SK-N-SH (cell line): ENCODE results near the gene DPP4. TPM values are rescaled to one million over a fixed set of nuclear protein-coding genes. Genes with fewer than 3 reads are reported as not detected.

Experiments
- CTCF ChIA-PET: fragments of 300-600, 350-600 bp; formaldehyde crosslinking; extraction: SDS; loops from one replicate; lab custom pipeline; 2021; lab: Yijun Ruan, JAX
- POLR2A ChIA-PET: fragments of 350-600 bp; sonication (Branson Sonifier 250); formaldehyde crosslinking; extraction: SDS; loops from one replicate; lab custom pipeline; 2020; ENCODE audit warnings: antibody characterized with exemption, inconsistent platforms; lab: Yijun Ruan, JAX
- DNase-seq: peaks from one replicate; pipeline ENCODE4 v3.0.0; 2012
- H2AFZ ChIP-seq: fragments of 200-600 bp; sonication (generic); 2 replicates; pipeline ENCODE4 v1.8.1; 2016; ENCODE audit warnings: antibody characterized with exemption, mild to moderate bottlenecking, low read depth
- H3F3A ChIP-seq: fragments of 200-600 bp; sonication (generic); replicated peaks from 2 replicates; pipeline ENCODE3; 2016; ENCODE audit warnings: antibody characterized with exemption, mild to moderate bottlenecking; ENCODE audit not compliant: insufficient read depth
- H3K27ac ChIP-seq, 2 experiments: fragments of 200-500 bp in 1 of 2; fragments of 200-600 bp in 1 of 2; sonication (Bioruptor generic) in 1 of 2; sonication (generic), shearing (Covaris generic) in 1 of 2; 2 replicates each; pipeline versions ENCODE4 v1.5.1 to v1.6.1; 2014 to 2016; ENCODE audit warnings: low read depth in 2 of 2, inconsistent platforms in 1 of 2, low read length in 1 of 2, mild to moderate bottlenecking in 1 of 2, mixed read lengths in 1 of 2
- H3K27me3 ChIP-seq: fragments of 200-600 bp; sonication (generic), shearing (Covaris generic); 2 replicates; pipeline ENCODE4 v1.6.1; 2016; ENCODE audit warnings: mixed run types; ENCODE audit not compliant: insufficient read depth
- H3K36me3 ChIP-seq, 2 experiments: fragments of 200-500 bp in 1 of 2; fragments of 200-600 bp in 1 of 2; sonication (Bioruptor generic) in 1 of 2; sonication (generic) in 1 of 2; replicated peaks in 1 of 2; 2 replicates each; pipeline versions ENCODE3 to v1.5.1; 2014 to 2016; ENCODE audit warnings: low read length in 1 of 2, mild to moderate bottlenecking in 1 of 2; ENCODE audit not compliant: insufficient read depth in 2 of 2, control insufficient read depth in 1 of 2
- H3K4me1 ChIP-seq, 2 experiments: fragments of 200-500 bp in 1 of 2; fragments of 200-600 bp in 1 of 2; sonication (Bioruptor generic) in 1 of 2; sonication (generic), shearing (Covaris generic) in 1 of 2; 2 replicates each; pipeline versions ENCODE4 v1.5.1 to v1.6.1; 2014 to 2016; ENCODE audit warnings: low read depth in 1 of 2, low read length in 1 of 2, mixed run types in 1 of 2; ENCODE audit not compliant: insufficient read depth in 2 of 2, control insufficient read depth in 1 of 2
- H3K4me2 ChIP-seq: fragments of 200-600 bp; sonication (generic), shearing (Covaris generic); 2 replicates; pipeline ENCODE4 v1.6.1; 2017; ENCODE audit warnings: mixed run types
- H3K4me3 ChIP-seq, 2 experiments: fragments of 200-500 bp in 1 of 2; fragments of 200-600 bp in 1 of 2; sonication (Bioruptor generic) in 1 of 2; sonication (generic), shearing (Covaris generic) in 1 of 2; 2 replicates each; pipeline versions ENCODE4 v1.5.1 to v1.8.1; 2014 to 2016; ENCODE audit warnings: low read depth in 2 of 2, inconsistent platforms in 1 of 2, low read length in 1 of 2, mild to moderate bottlenecking in 1 of 2, mixed read lengths in 1 of 2, moderate library complexity in 1 of 2
- H3K79me2 ChIP-seq: fragments of 200-600 bp; sonication (generic); 2 replicates; pipeline ENCODE4 v1.8.1; 2017; ENCODE audit warnings: mild to moderate bottlenecking; ENCODE audit not compliant: insufficient read depth
- H3K9ac ChIP-seq: fragments of 200-600 bp; sonication (generic); 2 replicates; pipeline ENCODE4 v1.6.1; 2017; ENCODE audit warnings: mixed run types
- H3K9me2 ChIP-seq: fragments of 200-600 bp; sonication (generic); 2 replicates; pipeline ENCODE4 v1.6.1; 2017; ENCODE audit warnings: mixed run types
- H3K9me3 ChIP-seq: fragments of 200-600 bp; sonication (generic); 2 replicates; pipeline ENCODE4 v1.6.1; 2017; ENCODE audit warnings: mixed run types, mild to moderate bottlenecking, moderate library complexity
- H4K20me1 ChIP-seq: fragments of 200-600 bp; sonication (generic); 2 replicates; pipeline ENCODE4 v1.6.1; 2017; ENCODE audit warnings: mild to moderate bottlenecking, mixed run types; ENCODE audit not compliant: insufficient read depth
- CTCF ChIP-seq: fragments of 200-600 bp; sonication (generic); IDR thresholded peaks from 2 replicates; pipeline ENCODE4 v1.6.1; 2017; ENCODE audit warnings: antibody characterized with exemption, mild to moderate bottlenecking, moderate library complexity
- ELF1 ChIP-seq: IDR thresholded peaks from 2 replicates; pipeline ENCODE4 v1.4.0; 2012
- FOSL2 ChIP-seq: IDR thresholded peaks from 2 replicates; pipeline ENCODE4 v1.4.0; 2012; ENCODE audit warnings: low read depth, mild to moderate bottlenecking, moderate library complexity, borderline replicate concordance
- GATA2 ChIP-seq: sonication (generic); formaldehyde crosslinking; IDR thresholded peaks from 2 replicates; pipeline ENCODE4 v1.5.0; 2020; ENCODE audit warnings: mild to moderate bottlenecking, missing genetic modification reagents
- JUND ChIP-seq: IDR thresholded peaks from 2 replicates; pipeline ENCODE4 v1.4.0; 2012
- MEF2A ChIP-seq: IDR thresholded peaks from 2 replicates; pipeline ENCODE4 v1.4.0; 2012; ENCODE audit warnings: low read depth, borderline replicate concordance
- MXI1 ChIP-seq: IDR thresholded peaks from 2 replicates; pipeline ENCODE4 v1.6.1; 2012; ENCODE audit warnings: mild to moderate bottlenecking, low read depth, low read length, improper control_type of control experiment
- NRF1 ChIP-seq: IDR thresholded peaks from 2 replicates; pipeline ENCODE4 v1.6.1; 2012; ENCODE audit warnings: low read depth, mild to moderate bottlenecking, low read length
- PBX3 ChIP-seq: IDR thresholded peaks from 2 replicates; pipeline ENCODE4; 2012
- POLR2AphosphoS5 ChIP-seq: IDR thresholded peaks from 2 replicates; pipeline ENCODE4 v1.6.1; 2012; ENCODE audit warnings: low read depth, low read length
- RCOR1 ChIP-seq: fragments of 150-350 bp; IDR thresholded peaks from 2 replicates; pipeline ENCODE4 v1.6.1; 2017; ENCODE audit warnings: antibody characterized with exemption, low read length
- REST ChIP-seq: IDR thresholded peaks from 2 replicates; pipeline ENCODE4 v1.6.1; 2012; ENCODE audit warnings: mild to moderate bottlenecking, low read depth, low read length, moderate library complexity
- TCF12 ChIP-seq: IDR thresholded peaks from 2 replicates; pipeline ENCODE4 v1.4.0; 2012
- TEAD4 ChIP-seq: IDR thresholded peaks from 2 replicates; pipeline ENCODE4 v1.4.0; 2012; ENCODE audit warnings: mild to moderate bottlenecking, borderline replicate concordance; ENCODE audit not compliant: insufficient read depth
- USF1 ChIP-seq: IDR thresholded peaks from 2 replicates; pipeline ENCODE4 v1.4.0; 2012; ENCODE audit warnings: low read depth, borderline replicate concordance
- USF2 ChIP-seq: fragments of 150-350 bp; IDR thresholded peaks from 2 replicates; pipeline ENCODE4 v1.6.1; 2017; ENCODE audit warnings: antibody characterized with exemption, low read length, low read depth, borderline replicate concordance
- WGBS: methylation state at CpG from one replicate; pipeline ENCODE4 v1.1.6; 2017; ENCODE audit warnings: low lambda C conversion rate; 5-methylcytosine and 5-hydroxymethylcytosine counted together
- polyA plus RNA-seq, 3 experiments: library from polyadenylated mRNA; depleted of rRNA; stranded (reverse); fragments of >200 nt; gene quantifications; 2 replicates each; pipeline ENCODE4 v1.2.3, GENCODE V29; 2012

Gene DPP4
- polyA plus RNA-seq, 1 of the 3 experiments (the other 2 are of a cell fraction), result 5.0 TPM

- Histone ChIP-seq H3K4me1 (no peaks in the 10 kb centered on the region), H3K27me3 (no peaks in the 10 kb centered on the region), H3K27ac (no peak overlapping the region), H3K9ac (no peak overlapping the region), H3K79me2 (no peaks in the 10 kb centered on the region), H4K20me1 (no peaks in the 10 kb centered on the region), H2AFZ (no peak overlapping the region), H3K36me3 (no peaks in the 10 kb centered on the region), H3K9me3 (no peaks in the 10 kb centered on the region; the same call in 1 of the 2 replicates), H3K4me2 (no peak overlapping the region), H3K4me3 (no peak overlapping the region), H3K9me2 (no peaks in the 10 kb centered on the region), H3F3A (no peaks in the 10 kb centered on the region)
- no peak for DNase-seq
- WGBS, result 81% methylated on average over 4 of the region's 4 CpGs
- POLR2A ChIA-PET, result no interaction called here
- TF ChIP-seq JUND (no peak), POLR2AphosphoS5 (no peak), MXI1 (no peak), PBX3 (no peak), TEAD4 (no peak), USF2 (no peak), NRF1 (no peak), RCOR1 (no peak), TCF12 (no peak), CTCF (no peak), FOSL2 (no peak)
- CTCF ChIA-PET, result no interaction called here
Measured at GRCh38 chr2:162053808-162054155, 20.2 kb downstream of the DPP4 start.

GRCh38 chr2:162053066-162053807 lies 20.8 kb downstream of the DPP4 start:
- POLR2A ChIA-PET, result no interaction called here
- 88% methylated on average over 6 of the region's 6 CpGs for WGBS
- H3K9ac ChIP-seq, result no peak overlapping the region
- CTCF ChIA-PET, result no interaction called here
- H3K4me3 ChIP-seq, result no peak overlapping the region
- H3K27ac ChIP-seq, result no peak overlapping the region
- no peaks in the 10 kb centered on the region; the same call in 1 of the 2 replicates for H3K9me3 ChIP-seq
- H2AFZ ChIP-seq, result no peak overlapping the region
- H4K20me1 ChIP-seq, result no peaks in the 10 kb centered on the region
- no peaks in the 10 kb centered on the region for H3K9me2 ChIP-seq
- H3K79me2 ChIP-seq, result no peaks in the 10 kb centered on the region
- no peak overlapping the region for H3K4me2 ChIP-seq
- DNase-seq, result no peak
- H3K36me3 ChIP-seq, result no peaks in the 10 kb centered on the region
- H3F3A ChIP-seq, result no peaks in the 10 kb centered on the region
- H3K27me3 ChIP-seq, result no peaks in the 10 kb centered on the region
- no peaks in the 10 kb centered on the region for H3K4me1 ChIP-seq
- no peak for TF ChIP-seq GATA2 (CRISPR knock-in tag)
- TF ChIP-seq MEF2A, result no peak
- TF ChIP-seq NRF1, result no peak
- no peak for TF ChIP-seq FOSL2
- no peak for TF ChIP-seq USF2
- TF ChIP-seq ELF1, result no peak
- no peak for TF ChIP-seq RCOR1
- no peak for TF ChIP-seq MXI1
- TF ChIP-seq REST, result no peak
- no peak for TF ChIP-seq USF1
